ENCODE data around the gene TMEM8B.

TMEM8B gene

GRCh38 chr9:35811381-35812024 is 17.5 kb upstream of the TMEM8B start:
- H3K9ac ChIP-seq (ENCODE audit: low read depth in 1 of 2, low read length in 2 of 2) = peak overlapping the region in 1 of 2 donors; percentile 43

GRCh38 chr9:35812025-35812602 is 16.9 kb upstream of the TMEM8B start, which contains the start of gene SPAG8:
SPAG8 (minus strand) TSS chr9:35812262; CDS start chr9:35812147, 115 bp downstream.
- Histone ChIP-seq H3K27me3 (ENCODE audit: control insufficient read depth in 1 of 2, insufficient read depth in 2 of 2, low read length in 2 of 2) (no peaks in the 10 kb centered on the region), H3K4me3 (ENCODE audit: low read depth in 1 of 2, low read length in 2 of 2) (peak within 1 kb of the TSS; percentile 70 to 78), H3K4me1 (ENCODE audit: control insufficient read depth in 1 of 2, insufficient read depth in 2 of 2, low read length in 2 of 2) (peaks cover 29% of the 10 kb centered on the region in 2 donors), H3K36me3 (ENCODE audit: control insufficient read depth in 1 of 2, insufficient read depth in 2 of 2, low read length in 2 of 2) (peaks cover 0 to 28% of the 10 kb centered on the region in 2 donors), H3K9me3 (ENCODE audit: control insufficient read depth in 1 of 2, low read length in 2 of 2) (no peaks in the 10 kb centered on the region), H3K27ac (ENCODE audit: low read depth, low read length) (peak within 1 kb of the TSS; percentile 51), H3K9ac (ENCODE audit: low read depth in 1 of 2, low read length in 2 of 2) (peak within 1 kb of the TSS; percentile 43 to 64)

More at GRCh38 chr9:35811381-35812024, 17.5 kb upstream of the TMEM8B start:
- H3K27ac ChIP-seq (ENCODE audit: low read depth, low read length) = no peak overlapping the region
- peak overlapping the region; percentile 70 to 78 for H3K4me3 ChIP-seq (ENCODE audit: low read depth in 1 of 2, low read length in 2 of 2)
- peaks cover 29% of the 10 kb centered on the region in 2 donors for H3K4me1 ChIP-seq (ENCODE audit: control insufficient read depth in 1 of 2, insufficient read depth in 2 of 2, low read length in 2 of 2)
- H3K9me3 ChIP-seq (ENCODE audit: control insufficient read depth in 1 of 2, low read length in 2 of 2) = no peaks in the 10 kb centered on the region
- peaks cover 0 to 33% of the 10 kb centered on the region in 2 donors for H3K36me3 ChIP-seq (ENCODE audit: control insufficient read depth in 1 of 2, insufficient read depth in 2 of 2, low read length in 2 of 2)
- H3K27me3 ChIP-seq (ENCODE audit: control insufficient read depth in 1 of 2, insufficient read depth in 2 of 2, low read length in 2 of 2) = no peaks in the 10 kb centered on the region

- H3K36me3 ChIP-seq (ENCODE audit: control insufficient read depth in 1 of 2, insufficient read depth in 2 of 2, low read length in 2 of 2) = peaks cover 0 to 15% of the 10 kb centered on the region in 2 donors
- peak overlapping the region; percentile 97 for H3K27ac ChIP-seq (ENCODE audit: low read depth, low read length)
- H3K4me1 ChIP-seq (ENCODE audit: control insufficient read depth in 1 of 2, insufficient read depth in 2 of 2, low read length in 2 of 2) = peaks cover 29% of the 10 kb centered on the region in 2 donors
- H3K4me3 ChIP-seq (ENCODE audit: low read depth in 1 of 2, low read length in 2 of 2) = peak overlapping the region; percentile 85 to 87
- no peaks in the 10 kb centered on the region for H3K27me3 ChIP-seq (ENCODE audit: control insufficient read depth in 1 of 2, insufficient read depth in 2 of 2, low read length in 2 of 2)
- peak overlapping the region; percentile 92 to 95 for H3K9ac ChIP-seq (ENCODE audit: low read depth in 1 of 2, low read length in 2 of 2)
- no peaks in the 10 kb centered on the region for H3K9me3 ChIP-seq (ENCODE audit: control insufficient read depth in 1 of 2, low read length in 2 of 2)
Observed at GRCh38 chr9:35813434-35814105, 15.5 kb upstream of the TMEM8B start.

GRCh38 chr9:35814106-35814840 is 14.8 kb upstream of the TMEM8B start:
- H3K4me1 ChIP-seq (ENCODE audit: control insufficient read depth in 1 of 2, insufficient read depth in 2 of 2, low read length in 2 of 2) = peaks cover 29% of the 10 kb centered on the region in 2 donors
- no peaks in the 10 kb centered on the region for H3K27me3 ChIP-seq (ENCODE audit: control insufficient read depth in 1 of 2, insufficient read depth in 2 of 2, low read length in 2 of 2)
- peak overlapping the region; percentile 97 for H3K27ac ChIP-seq (ENCODE audit: low read depth, low read length)
- peak overlapping the region; percentile 85 to 87 for H3K4me3 ChIP-seq (ENCODE audit: low read depth in 1 of 2, low read length in 2 of 2)
- peaks cover 0 to 9% of the 10 kb centered on the region in 2 donors for H3K36me3 ChIP-seq (ENCODE audit: control insufficient read depth in 1 of 2, insufficient read depth in 2 of 2, low read length in 2 of 2)
- peak overlapping the region; percentile 92 to 95 for H3K9ac ChIP-seq (ENCODE audit: low read depth in 1 of 2, low read length in 2 of 2)
- no peaks in the 10 kb centered on the region for H3K9me3 ChIP-seq (ENCODE audit: control insufficient read depth in 1 of 2, low read length in 2 of 2)

- H3K9me3 ChIP-seq (ENCODE audit: control insufficient read depth in 1 of 2, low read length in 2 of 2) = no peaks in the 10 kb centered on the region
- H3K36me3 ChIP-seq (ENCODE audit: control insufficient read depth in 1 of 2, insufficient read depth in 2 of 2, low read length in 2 of 2) = peaks cover 0 to 3% of the 10 kb centered on the region in 2 donors
- peak within 1 kb of the TSS; percentile 85 to 87 for H3K4me3 ChIP-seq (ENCODE audit: low read depth in 1 of 2, low read length in 2 of 2)
- H3K4me1 ChIP-seq (ENCODE audit: control insufficient read depth in 1 of 2, insufficient read depth in 2 of 2, low read length in 2 of 2) = peaks cover 29% of the 10 kb centered on the region in 2 donors
- H3K27ac ChIP-seq (ENCODE audit: low read depth, low read length) = peak within 1 kb of the TSS; percentile 97
- no peaks in the 10 kb centered on the region for H3K27me3 ChIP-seq (ENCODE audit: control insufficient read depth in 1 of 2, insufficient read depth in 2 of 2, low read length in 2 of 2)
- peak within 1 kb of the TSS; percentile 92 to 95 for H3K9ac ChIP-seq (ENCODE audit: low read depth in 1 of 2, low read length in 2 of 2)
Observed at GRCh38 chr9:35814841-35815543, 14.0 kb upstream of the TMEM8B start, which contains the start of gene HINT2. HINT2 (minus strand) TSS chr9:35815042; CDS start chr9:35814979, 63 bp downstream.

GRCh38 chr9:35816708-35817107 is 12.3 kb upstream of the TMEM8B start:
- Histone ChIP-seq H3K27me3 (ENCODE audit: control insufficient read depth in 1 of 2, insufficient read depth in 2 of 2, low read length in 2 of 2) (no peaks in the 10 kb centered on the region), H3K9ac (ENCODE audit: low read depth in 1 of 2, low read length in 2 of 2) (no peak overlapping the region)

GRCh38 chr9:35818341-35818740 is 10.7 kb upstream of the TMEM8B start:
- Histone ChIP-seq H3K36me3 (ENCODE audit: control insufficient read depth in 1 of 2, insufficient read depth in 2 of 2, low read length in 2 of 2) (no peaks in the 10 kb centered on the region), H3K9me3 (ENCODE audit: control insufficient read depth in 1 of 2, low read length in 2 of 2) (no peaks in the 10 kb centered on the region)

More at GRCh38 chr9:35816708-35817107, 12.3 kb upstream of the TMEM8B start:
- H3K4me3 ChIP-seq (ENCODE audit: low read depth in 1 of 2, low read length in 2 of 2) = no peak overlapping the region
- peaks cover 23% of the 10 kb centered on the region in 2 donors for H3K4me1 ChIP-seq (ENCODE audit: control insufficient read depth in 1 of 2, insufficient read depth in 2 of 2, low read length in 2 of 2)
- no peaks in the 10 kb centered on the region for H3K36me3 ChIP-seq (ENCODE audit: control insufficient read depth in 1 of 2, insufficient read depth in 2 of 2, low read length in 2 of 2)
- H3K27ac ChIP-seq (ENCODE audit: low read depth, low read length) = no peak overlapping the region
- no peaks in the 10 kb centered on the region for H3K9me3 ChIP-seq (ENCODE audit: control insufficient read depth in 1 of 2, low read length in 2 of 2)

GRCh38 chr9:35820076-35820475 is 9.0 kb upstream of the TMEM8B start:
- H3K9me3 ChIP-seq (ENCODE audit: control insufficient read depth in 1 of 2, low read length in 2 of 2) = no peaks in the 10 kb centered on the region
- no peak overlapping the region for H3K4me3 ChIP-seq (ENCODE audit: low read depth in 1 of 2, low read length in 2 of 2)
- H3K36me3 ChIP-seq (ENCODE audit: control insufficient read depth in 1 of 2, insufficient read depth in 2 of 2, low read length in 2 of 2) = no peaks in the 10 kb centered on the region
- H3K27me3 ChIP-seq (ENCODE audit: control insufficient read depth in 1 of 2, insufficient read depth in 2 of 2, low read length in 2 of 2) = no peaks in the 10 kb centered on the region
- no peak overlapping the region for H3K9ac ChIP-seq (ENCODE audit: low read depth in 1 of 2, low read length in 2 of 2)
- H3K4me1 ChIP-seq (ENCODE audit: control insufficient read depth in 1 of 2, insufficient read depth in 2 of 2, low read length in 2 of 2) = no peaks in the 10 kb centered on the region
- H3K27ac ChIP-seq (ENCODE audit: low read depth, low read length) = no peak overlapping the region

More at GRCh38 chr9:35818341-35818740, 10.7 kb upstream of the TMEM8B start:
- no peak overlapping the region for H3K9ac ChIP-seq (ENCODE audit: low read depth in 1 of 2, low read length in 2 of 2)
- H3K27me3 ChIP-seq (ENCODE audit: control insufficient read depth in 1 of 2, insufficient read depth in 2 of 2, low read length in 2 of 2) = no peaks in the 10 kb centered on the region
- H3K27ac ChIP-seq (ENCODE audit: low read depth, low read length) = no peak overlapping the region
- no peak overlapping the region for H3K4me3 ChIP-seq (ENCODE audit: low read depth in 1 of 2, low read length in 2 of 2)
- peaks cover 10 to 11% of the 10 kb centered on the region in 2 donors for H3K4me1 ChIP-seq (ENCODE audit: control insufficient read depth in 1 of 2, insufficient read depth in 2 of 2, low read length in 2 of 2)

- Histone ChIP-seq H3K9me3 (ENCODE audit: control insufficient read depth in 1 of 2, low read length in 2 of 2) (no peaks in the 10 kb centered on the region), H3K36me3 (ENCODE audit: control insufficient read depth in 1 of 2, insufficient read depth in 2 of 2, low read length in 2 of 2) (no peaks in the 10 kb centered on the region), H3K4me3 (ENCODE audit: low read depth in 1 of 2, low read length in 2 of 2) (no peak overlapping the region), H3K27me3 (ENCODE audit: control insufficient read depth in 1 of 2, insufficient read depth in 2 of 2, low read length in 2 of 2) (no peaks in the 10 kb centered on the region), H3K4me1 (ENCODE audit: control insufficient read depth in 1 of 2, insufficient read depth in 2 of 2, low read length in 2 of 2) (peaks cover 0 to 4% of the 10 kb centered on the region in 2 donors), H3K9ac (ENCODE audit: low read depth in 1 of 2, low read length in 2 of 2) (no peak overlapping the region), H3K27ac (ENCODE audit: low read depth, low read length) (no peak overlapping the region)
Observed at GRCh38 chr9:35822926-35823325, 6.1 kb upstream of the TMEM8B start.

Data from duodenal mucosa (tissue), 2 donors.